Activated CD4-positive, CD25-positive, alpha-beta regulatory T cell (primary cell): ENCODE results near the gene SH2D5.

ENCODE experiments used
- DNase-seq, 4 experiments: peaks; one replicate each; lab custom pipeline; 2025; lab: John Stamatoyannopoulos, UW

The SH2D5 gene

GRCh38 chr1:20732588-20733359 is at the start of gene SH2D5:
TSS of gene SH2D5 (minus strand) at chr1:20732703. CDS start at chr1:20728044, 4,659 bp downstream.
- DNase-seq, result peak; percentile 48 to 56 (median 52)

- DNase-seq, result no peak
Measured at GRCh38 chr1:20775700-20776099, 43.2 kb upstream of the SH2D5 start.

GRCh38 chr1:20771780-20772179 is 39.3 kb upstream of the SH2D5 start:
- no peak for DNase-seq

GRCh38 chr1:20770314-20771087 is 38.0 kb upstream of the SH2D5 start:
- DNase-seq, result no peak

GRCh38 chr1:20767271-20767670 is 34.8 kb upstream of the SH2D5 start:
- DNase-seq, result no peak

- no peak for DNase-seq
Measured at GRCh38 chr1:20763417-20763816, 30.9 kb upstream of the SH2D5 start.

GRCh38 chr1:20760322-20760721 is 27.8 kb upstream of the SH2D5 start:
- no peak for DNase-seq

GRCh38 chr1:20753589-20753988 is 21.1 kb upstream of the SH2D5 start:
- no peak for DNase-seq

- DNase-seq, result no peak
Measured at GRCh38 chr1:20751462-20751990, 19.0 kb upstream of the SH2D5 start.

GRCh38 chr1:20742671-20743070 is 10.2 kb upstream of the SH2D5 start:
- no peak for DNase-seq

- DNase-seq, result no peak
Measured at GRCh38 chr1:20740781-20741180, 8.3 kb upstream of the SH2D5 start.

GRCh38 chr1:20739225-20739624 is 6.7 kb upstream of the SH2D5 start:
- no peak for DNase-seq

GRCh38 chr1:20735581-20736111 is 3.1 kb upstream of the SH2D5 start:
- DNase-seq, result no peak

- no peak for DNase-seq
Measured at GRCh38 chr1:20733360-20733975, 965 bp upstream of the SH2D5 start.

- peak; percentile 18 to 38 (median 32) for DNase-seq
Measured at GRCh38 chr1:20732071-20732587, 374 bp downstream of the SH2D5 start.

GRCh38 chr1:20731057-20731991 is 1.2 kb downstream of the SH2D5 start:
- DNase-seq, result no peak

- DNase-seq, result no peak
Measured at GRCh38 chr1:20730690-20731056, 1.8 kb downstream of the SH2D5 start.

GRCh38 chr1:20729990-20730689 is 2.4 kb downstream of the SH2D5 start:
- DNase-seq, result no peak

GRCh38 chr1:20729155-20729931 is 3.2 kb downstream of the SH2D5 start:
- DNase-seq, result no peak
